Stimulated activated CD4-positive, alpha-beta T cell treated with anti-CD3 and anti-CD28 coated beads, TNF-alpha, amount 100 ng/mL, for 48 hours (primary cell): ENCODE measurements around the gene ATP4B.

Source experiments
- DNase-seq, 3 donors: peaks; one replicate each; pipeline ENCODE4 v3.0.0-alpha.2; 2020; ENCODE audit warnings: low read depth in 3 of 3

The ATP4B gene

GRCh38 chr13:113642563-113642962, 15.4 kb downstream of the ATP4B start:
- DNase-seq, result no peak

GRCh38 chr13:113641426-113641825, 16.6 kb downstream of the ATP4B start:
- DNase-seq, result no peak

GRCh38 chr13:113639616-113640262, 18.3 kb downstream of the ATP4B start:
- DNase-seq, result no peak

- no peak for DNase-seq
Observed at GRCh38 chr13:113638806-113639205, 19.2 kb downstream of the ATP4B start.

- no peak for DNase-seq
Observed at GRCh38 chr13:113638173-113638746, 19.7 kb downstream of the ATP4B start.

GRCh38 chr13:113637262-113638160, 20.5 kb downstream of the ATP4B start:
- no peak for DNase-seq

- no peak for DNase-seq
Observed at GRCh38 chr13:113636266-113636963, 21.6 kb downstream of the ATP4B start.

GRCh38 chr13:113635709-113636108, 22.3 kb downstream of the ATP4B start:
- DNase-seq, result no peak

GRCh38 chr13:113635048-113635420, 23.0 kb downstream of the ATP4B start:
- DNase-seq, result no peak

- no peak for DNase-seq
Observed at GRCh38 chr13:113634279-113635047, 23.5 kb downstream of the ATP4B start.

- DNase-seq, result no peak
Observed at GRCh38 chr13:113633485-113633873, 24.5 kb downstream of the ATP4B start.

GRCh38 chr13:113632706-113633484, 25.1 kb downstream of the ATP4B start:
- DNase-seq, result no peak

- DNase-seq, result no peak
Observed at GRCh38 chr13:113631341-113632095, 26.5 kb downstream of the ATP4B start.

GRCh38 chr13:113630804-113631203, 27.2 kb downstream of the ATP4B start:
- no peak for DNase-seq

GRCh38 chr13:113630296-113630695, 27.7 kb downstream of the ATP4B start:
- no peak for DNase-seq

GRCh38 chr13:113629866-113630265, 28.1 kb downstream of the ATP4B start:
- DNase-seq, result no peak

GRCh38 chr13:113628291-113629270, 29.4 kb downstream of the ATP4B start:
- DNase-seq, result no peak

- no peak for DNase-seq
Observed at GRCh38 chr13:113627136-113627535, 30.9 kb downstream of the ATP4B start.
